Measurements from ENCODE around the gene SLC7A10.

DNA sequence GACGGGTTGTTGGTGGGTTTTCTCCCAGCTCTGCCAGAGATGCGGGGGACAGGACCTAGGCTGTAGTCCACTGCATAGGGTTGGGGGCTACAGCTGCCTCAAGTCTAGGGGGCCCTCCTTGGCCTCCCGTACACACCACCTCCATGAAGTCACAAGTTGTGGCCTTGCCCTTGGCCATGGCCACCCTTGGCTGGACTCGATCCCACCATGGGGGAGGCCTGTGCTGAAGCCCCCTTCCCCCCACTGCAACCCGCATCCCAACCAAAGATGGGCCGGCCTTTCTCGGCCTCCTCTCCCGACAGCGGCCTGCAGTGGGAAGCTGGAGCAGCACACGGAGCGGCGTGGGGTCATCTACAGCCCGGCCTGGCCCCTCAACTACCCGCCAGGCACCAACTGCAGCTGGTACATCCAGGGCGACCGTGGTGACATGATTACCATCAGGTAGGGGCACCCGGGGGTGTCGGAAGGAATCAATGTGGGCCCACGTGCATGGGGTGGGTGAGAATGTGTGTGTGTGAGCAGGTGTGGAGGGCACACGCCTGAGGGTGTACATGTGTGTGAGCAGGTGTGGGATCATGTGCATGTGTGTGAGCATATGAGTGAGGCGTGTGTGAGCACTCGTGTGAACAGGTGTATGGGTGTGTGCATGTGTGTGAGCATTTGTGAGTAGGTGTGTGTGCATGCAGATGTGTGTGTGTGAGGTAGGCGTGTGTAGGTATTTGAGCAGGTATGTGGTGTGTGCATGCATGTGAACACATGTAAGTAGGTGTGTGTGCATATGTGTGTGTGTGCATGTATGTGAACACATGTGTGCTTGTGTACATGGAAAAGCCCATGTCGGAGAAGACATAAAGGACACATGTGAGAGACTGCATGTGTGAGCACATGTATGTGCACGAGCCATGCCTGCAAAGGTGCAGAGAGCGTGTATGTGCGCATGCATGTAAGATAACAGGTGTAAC lies 22.8 kb downstream of the SLC7A10 start:
- TF ChIP-seq, protein P1, sequence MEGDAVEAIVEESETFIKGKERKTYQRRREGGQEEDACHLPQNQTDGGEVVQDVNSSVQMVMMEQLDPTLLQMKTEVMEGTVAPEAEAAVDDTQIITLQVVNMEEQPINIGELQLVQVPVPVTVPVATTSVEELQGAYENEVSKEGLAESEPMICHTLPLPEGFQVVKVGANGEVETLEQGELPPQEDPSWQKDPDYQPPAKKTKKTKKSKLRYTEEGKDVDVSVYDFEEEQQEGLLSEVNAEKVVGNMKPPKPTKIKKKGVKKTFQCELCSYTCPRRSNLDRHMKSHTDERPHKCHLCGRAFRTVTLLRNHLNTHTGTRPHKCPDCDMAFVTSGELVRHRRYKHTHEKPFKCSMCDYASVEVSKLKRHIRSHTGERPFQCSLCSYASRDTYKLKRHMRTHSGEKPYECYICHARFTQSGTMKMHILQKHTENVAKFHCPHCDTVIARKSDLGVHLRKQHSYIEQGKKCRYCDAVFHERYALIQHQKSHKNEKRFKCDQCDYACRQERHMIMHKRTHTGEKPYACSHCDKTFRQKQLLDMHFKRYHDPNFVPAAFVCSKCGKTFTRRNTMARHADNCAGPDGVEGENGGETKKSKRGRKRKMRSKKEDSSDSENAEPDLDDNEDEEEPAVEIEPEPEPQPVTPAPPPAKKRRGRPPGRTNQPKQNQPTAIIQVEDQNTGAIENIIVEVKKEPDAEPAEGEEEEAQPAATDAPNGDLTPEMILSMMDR (IDR thresholded peaks at IDR 0.05), result no peak
- TF ChIP-seq POLR2A (IDR thresholded peaks at IDR 0.05), result no peak
